CD4-positive, CD25-positive, alpha-beta regulatory T cell (primary cell): Measurements from ENCODE around the gene TNFRSF18. TPM values are rescaled to one million over a fixed set of nuclear protein-coding genes. Genes with fewer than 3 reads are reported as not detected.

Experiments
- ATAC-seq, 2 donors: fragments of 150-1000 bp; cut with Tn5 transposase; one replicate each; pipeline ENCODE4 v1.10.0; 2021; ENCODE audit warnings: low read depth in 2 of 2, moderate number of reproducible peaks in 2 of 2, moderate library complexity in 1 of 2
- DNase-seq, 3 donors: peaks; one replicate each; pipeline versions ENCODE4 v3.0.0 to v3.0.0-alpha.2; 2012 to 2022; ENCODE audit warnings: mixed read lengths in 1 of 3
- H3K27ac ChIP-seq: one replicate; pipeline ENCODE4 v1.7.0; 2013; ENCODE audit warnings: mild to moderate bottlenecking, low read length; ENCODE audit not compliant: insufficient read depth, poor library complexity, severe bottlenecking
- H3K27me3 ChIP-seq: one replicate; pipeline ENCODE4 v1.7.0; 2013; ENCODE audit warnings: low read length; ENCODE audit not compliant: control insufficient read depth, insufficient read depth
- H3K36me3 ChIP-seq: one replicate; pipeline ENCODE4 v1.7.0; 2013; ENCODE audit warnings: mild to moderate bottlenecking, low read length, moderate library complexity; ENCODE audit not compliant: control insufficient read depth, insufficient read depth
- H3K4me1 ChIP-seq: 2 replicates; pipeline ENCODE4 v1.7.0; 2013; ENCODE audit warnings: mild to moderate bottlenecking, low read length; ENCODE audit not compliant: insufficient read depth, control insufficient read depth, poor library complexity, severe bottlenecking
- H3K4me3 ChIP-seq: one replicate; pipeline ENCODE4 v1.7.0; 2013; ENCODE audit warnings: low read depth, mild to moderate bottlenecking, low read length, moderate library complexity
- H3K9me3 ChIP-seq, 2 experiments: 1 replicate in 1 of 2; 2 replicates in 1 of 2; pipeline ENCODE4 v1.7.0; 2013; ENCODE audit warnings: low read length in 2 of 2, mild to moderate bottlenecking in 1 of 2, moderate library complexity in 1 of 2; ENCODE audit not compliant: control insufficient read depth in 2 of 2
- H3K27ac Mint-ChIP-seq, 3 donors: one replicate each; pipeline ENCODE4 v1.8.0; 2020 to 2022; ENCODE audit warnings: mild to moderate bottlenecking in 3 of 3, mixed read lengths in 3 of 3, moderate library complexity in 2 of 3
- H3K27me3 Mint-ChIP-seq: one replicate; pipeline ENCODE4 v1.8.0; 2022; ENCODE audit warnings: mild to moderate bottlenecking, mixed read lengths
- H3K36me3 Mint-ChIP-seq: one replicate; pipeline ENCODE4 v1.8.0; 2020; ENCODE audit warnings: mixed read lengths
- H3K4me1 Mint-ChIP-seq, 4 donors: one replicate each; pipeline ENCODE4 v1.8.0; 2020 to 2022; ENCODE audit warnings: mixed read lengths in 4 of 4, mild to moderate bottlenecking in 1 of 4
- H3K4me3 Mint-ChIP-seq, 4 donors: one replicate each; pipeline ENCODE4 v1.8.0; 2020 to 2022; ENCODE audit warnings: mild to moderate bottlenecking in 4 of 4, mixed read lengths in 4 of 4, moderate library complexity in 3 of 4
- H3K9me3 Mint-ChIP-seq, 7 donors: one replicate each; pipeline ENCODE4 v1.8.0; 2020 to 2022; ENCODE audit warnings: mixed read lengths in 7 of 7, mild to moderate bottlenecking in 3 of 7, moderate library complexity in 2 of 7
- polyA plus RNA-seq, 4 donors: library from polyadenylated mRNA; unstranded; fragments of 300-500 nt; fragmentation: Illumina TruSeq; gene quantifications; one replicate each; pipeline ENCODE4 v1.2.3, GENCODE V29; 2021
- total RNA-seq: library from RNA; stranded (reverse); gene quantifications from one replicate; pipeline ENCODE4 v1.2.3, GENCODE V29; 2022

The TNFRSF18 gene
- total and polyA plus RNA-seq, 5 donors from 2014 or later: 17.4 to 54.5 (median 29.3) TPM

GRCh38 chr1:1161683-1162079 lies 44.7 kb downstream of the TNFRSF18 start:
- no peaks in the 10 kb centered on the region for H3K9me3 ChIP-seq
- H3K27me3 ChIP-seq: no peaks in the 10 kb centered on the region
- H3K4me3 ChIP-seq: no peak overlapping the region
- Mint-ChIP-seq H3K36me3 (no peaks in the 10 kb centered on the region), H3K4me3 (no peak overlapping the region), H3K9me3 (no peaks in the 10 kb centered on the region), H3K4me1 (peaks cover 0 to 2% (median 0%) of the 10 kb centered on the region in 4 donors), H3K27me3 (no peaks in the 10 kb centered on the region), H3K27ac (no peak overlapping the region)
- no peak overlapping the region for H3K27ac ChIP-seq
- no peak for ATAC-seq
- H3K36me3 ChIP-seq: no peaks in the 10 kb centered on the region
- DNase-seq: no peak
- H3K4me1 ChIP-seq: peaks cover 17% of the 10 kb centered on the region

DNA sequence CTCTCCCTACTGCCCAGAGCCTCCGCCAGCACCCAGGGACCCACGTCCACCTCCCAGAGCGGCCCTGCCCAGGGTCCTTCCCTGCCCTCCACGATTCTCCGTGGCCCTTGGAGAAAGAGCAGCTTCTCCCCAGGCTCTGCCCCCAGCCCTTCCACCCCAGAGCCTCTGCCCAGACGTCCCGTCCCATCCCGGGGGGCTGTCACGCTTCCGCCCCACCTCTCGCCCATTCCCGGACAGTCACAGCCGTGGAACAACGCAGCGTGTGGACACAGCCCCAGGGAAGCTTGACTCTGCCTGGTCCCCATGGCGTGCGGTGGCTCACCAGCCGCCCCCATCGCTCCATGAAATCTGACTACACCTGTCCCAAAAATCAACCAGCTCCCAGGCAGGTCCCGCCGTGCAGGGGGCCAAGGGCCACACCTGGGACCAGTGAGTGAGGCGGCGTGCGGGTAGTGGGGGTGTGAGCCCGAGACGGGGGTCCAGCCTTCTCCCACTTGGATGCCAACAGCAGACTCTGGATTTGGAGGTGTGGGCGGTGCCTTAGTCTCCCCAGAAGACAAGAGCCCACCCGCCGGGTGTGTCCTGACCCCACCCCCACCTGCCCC lies 45.2 kb downstream of the TNFRSF18 start:
- no peak overlapping the region for H3K27ac ChIP-seq
- Mint-ChIP-seq H3K4me1 (peaks cover 0 to 2% (median 0%) of the 10 kb centered on the region in 4 donors), H3K36me3 (no peaks in the 10 kb centered on the region), H3K27ac (no peak overlapping the region), H3K27me3 (no peaks in the 10 kb centered on the region), H3K9me3 (no peaks in the 10 kb centered on the region), H3K4me3 (no peak overlapping the region)
- H3K27me3 ChIP-seq: no peaks in the 10 kb centered on the region
- H3K4me1 ChIP-seq: peaks cover 17% of the 10 kb centered on the region
- ATAC-seq (no peak), DNase-seq (no peak)
- no peak overlapping the region for H3K4me3 ChIP-seq
- H3K9me3 ChIP-seq: no peaks in the 10 kb centered on the region
- no peaks in the 10 kb centered on the region for H3K36me3 ChIP-seq

GRCh38 chr1:1160281-1160930 lies 46.0 kb downstream of the TNFRSF18 start:
- H3K36me3 ChIP-seq: no peaks in the 10 kb centered on the region
- Mint-ChIP-seq H3K27ac (peak overlapping the region in 1 of 3 donors; percentile 79), H3K27me3 (no peaks in the 10 kb centered on the region), H3K4me1 (peaks cover 0 to 2% (median 0%) of the 10 kb centered on the region in 4 donors), H3K4me3 (no peak overlapping the region), H3K9me3 (peaks cover 0 to under 1% (median 0%) of the 10 kb centered on the region in 7 donors), H3K36me3 (no peaks in the 10 kb centered on the region)
- no peak overlapping the region for H3K4me3 ChIP-seq
- DNase-seq (no peak), ATAC-seq (no peak)
- H3K27ac ChIP-seq: no peak overlapping the region
- no peaks in the 10 kb centered on the region for H3K27me3 ChIP-seq
- no peaks in the 10 kb centered on the region for H3K9me3 ChIP-seq
- H3K4me1 ChIP-seq: peaks cover 14% of the 10 kb centered on the region

DNA sequence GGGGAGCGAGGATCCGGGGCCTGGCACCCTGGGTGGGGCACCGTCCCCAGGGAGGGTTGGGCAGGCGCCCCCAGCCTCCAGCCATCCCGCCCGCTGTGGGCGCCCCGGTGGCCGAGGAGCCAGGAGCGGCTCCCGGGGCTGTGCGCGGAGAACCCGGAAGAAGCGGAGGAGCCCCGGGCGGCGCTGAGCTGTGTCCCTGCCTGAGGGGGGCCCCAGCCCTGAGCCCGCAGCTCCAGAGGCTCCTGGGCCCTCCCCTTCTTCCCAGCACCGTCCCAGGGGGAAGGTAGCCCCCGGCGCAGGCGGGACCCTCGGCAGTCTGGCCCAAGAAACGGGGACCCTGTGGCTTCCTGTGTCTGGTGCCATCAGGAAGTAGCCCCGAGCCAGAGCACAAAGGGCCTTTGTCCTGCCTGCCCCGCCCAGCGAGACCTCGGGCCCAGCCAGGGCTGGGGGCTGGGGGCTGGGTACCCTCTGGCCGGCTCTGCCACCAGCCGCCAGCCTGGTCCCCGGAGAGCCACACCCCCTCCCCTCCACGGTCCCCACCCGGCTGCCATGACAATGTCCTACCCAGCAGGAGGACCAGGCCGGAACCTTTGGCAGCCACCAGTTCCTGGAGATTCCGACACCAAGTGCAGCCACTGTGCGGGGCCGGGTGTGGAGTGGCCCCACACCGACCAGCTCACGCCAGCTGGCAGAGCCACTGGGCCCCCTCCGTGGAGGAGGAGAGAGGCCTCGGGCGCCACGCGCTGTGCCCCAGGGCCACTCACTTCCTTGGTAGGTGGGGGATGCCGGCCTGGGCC lies 48.3 kb downstream of the TNFRSF18 start:
- Histone ChIP-seq H3K4me3 (peak overlapping the region; percentile 67), H3K27me3 (no peaks in the 10 kb centered on the region), H3K4me1 (peaks cover 14% of the 10 kb centered on the region), H3K36me3 (no peaks in the 10 kb centered on the region), H3K27ac (peak overlapping the region; percentile 82), H3K9me3 (no peaks in the 10 kb centered on the region)
- peak overlapping the region in 2 of 3 donors; percentile 25 to 32 for H3K27ac Mint-ChIP-seq
- peaks cover 0 to 2% (median 0%) of the 10 kb centered on the region in 4 donors for H3K4me1 Mint-ChIP-seq
- ATAC-seq (peak; percentile 44 to 57), DNase-seq (peak; percentile 14 to 55 (median 47))
- peaks cover 2 to 13% (median 3%) of the 10 kb centered on the region in 7 donors for H3K9me3 Mint-ChIP-seq
- H3K27me3 Mint-ChIP-seq: no peaks in the 10 kb centered on the region
- H3K36me3 Mint-ChIP-seq: no peaks in the 10 kb centered on the region
- H3K4me3 Mint-ChIP-seq: peak overlapping the region in 2 of 4 donors; percentile 9 to 77

GRCh38 chr1:1157426-1157913 lies 48.9 kb downstream of the TNFRSF18 start:
- H3K27ac Mint-ChIP-seq: peak overlapping the region in 1 of 3 donors; percentile 71
- DNase-seq (peak; percentile 40 to 66 (median 58)), ATAC-seq (peak; percentile 55 to 58)
- no peaks in the 10 kb centered on the region for H3K27me3 Mint-ChIP-seq
- peaks cover 0 to 4% (median 0%) of the 10 kb centered on the region in 4 donors for H3K4me1 Mint-ChIP-seq
- Histone ChIP-seq H3K4me1 (peaks cover 14% of the 10 kb centered on the region), H3K4me3 (peak overlapping the region; percentile 67), H3K27ac (peak overlapping the region; percentile 82), H3K36me3 (no peaks in the 10 kb centered on the region), H3K9me3 (peaks cover 0 to 3% of the 10 kb centered on the region in 2 experiments), H3K27me3 (no peaks in the 10 kb centered on the region)
- H3K9me3 Mint-ChIP-seq: peaks cover 2 to 20% (median 3%) of the 10 kb centered on the region in 7 donors
- H3K4me3 Mint-ChIP-seq: peak overlapping the region; percentile 75 to 86 (median 80)
- H3K36me3 Mint-ChIP-seq: no peaks in the 10 kb centered on the region

DNA sequence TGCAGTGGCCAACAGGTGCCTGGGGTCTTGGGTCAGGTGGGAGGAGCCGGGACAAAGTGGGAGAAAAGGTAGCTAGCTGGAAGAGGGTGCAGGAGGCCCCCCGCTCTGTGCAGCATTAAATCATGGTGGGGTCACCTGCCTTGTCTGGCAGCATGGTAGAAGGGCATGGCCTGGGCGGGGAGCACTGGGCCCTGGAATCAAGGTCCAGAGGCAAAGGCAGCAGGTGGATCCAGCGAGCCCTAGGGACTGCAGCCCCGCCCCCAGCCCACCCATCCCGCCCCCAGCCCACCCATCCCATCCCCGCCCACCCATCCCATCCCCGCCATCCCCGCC lies 49.4 kb downstream of the TNFRSF18 start:
- no peak overlapping the region for H3K27ac ChIP-seq
- no peaks in the 10 kb centered on the region for H3K36me3 Mint-ChIP-seq
- peaks cover 3 to 24% (median 3%) of the 10 kb centered on the region in 7 donors for H3K9me3 Mint-ChIP-seq
- no peaks in the 10 kb centered on the region for H3K27me3 Mint-ChIP-seq
- ATAC-seq (no peak), DNase-seq (no peak)
- peaks cover 0 to 3% of the 10 kb centered on the region in 2 experiments for H3K9me3 ChIP-seq
- no peaks in the 10 kb centered on the region for H3K27me3 ChIP-seq
- peaks cover 0 to 4% (median 0%) of the 10 kb centered on the region in 4 donors for H3K4me1 Mint-ChIP-seq
- no peaks in the 10 kb centered on the region for H3K36me3 ChIP-seq
- peak overlapping the region in 1 of 3 donors; percentile 55 for H3K27ac Mint-ChIP-seq
- H3K4me1 ChIP-seq: peaks cover 14% of the 10 kb centered on the region
- no peak overlapping the region for H3K4me3 ChIP-seq
- H3K4me3 Mint-ChIP-seq: peak overlapping the region in 3 of 4 donors; percentile 58 to 77 (median 64)

GRCh38 chr1:1156140-1157032 lies 50.0 kb downstream of the TNFRSF18 start:
- Mint-ChIP-seq H3K4me1 (peaks cover 0 to 4% (median 0%) of the 10 kb centered on the region in 4 donors), H3K9me3 (peaks cover 3 to 24% (median 3%) of the 10 kb centered on the region in 7 donors), H3K4me3 (peak overlapping the region; percentile 73 to 80 (median 77)), H3K27me3 (no peaks in the 10 kb centered on the region), H3K36me3 (no peaks in the 10 kb centered on the region), H3K27ac (peak overlapping the region in 2 of 3 donors; percentile 77 to 78)
- Histone ChIP-seq H3K9me3 (peaks cover 0 to 3% of the 10 kb centered on the region in 2 experiments), H3K27me3 (no peaks in the 10 kb centered on the region), H3K36me3 (no peaks in the 10 kb centered on the region), H3K4me3 (no peak overlapping the region), H3K4me1 (peaks cover 14% of the 10 kb centered on the region), H3K27ac (no peak overlapping the region)
- ATAC-seq (no peak), DNase-seq (no peak)
